Erythroblast (primary cell): Measurements from ENCODE around the gene CDC45.

Experiments
- GATA1 ChIP-seq: IDR thresholded peaks from 2 replicates; pipeline ENCODE4 v1.6.1; 2011; ENCODE audit warnings: low read depth, mild to moderate bottlenecking, control low read depth, low read length, moderate library complexity
- POLR2A ChIP-seq: IDR thresholded peaks from 2 replicates; pipeline ENCODE4 v1.6.1; 2011; ENCODE audit warnings: mild to moderate bottlenecking, low read length

GRCh38 chr22:19519041-19519926, 39.6 kb downstream of the CDC45 start:
- TF ChIP-seq POLR2A = no peak
- no peak for TF ChIP-seq GATA1
